Endometrial microvascular endothelial cells (primary cell): Measurements from ENCODE around the gene USP38. TPM values are rescaled to one million over a fixed set of nuclear protein-coding genes. Genes with fewer than 3 reads are reported as not detected.
"Not testable (repeated sequence)": the region's sequence is repeated elsewhere in the genome, so short reads cannot be mapped to it uniquely, and the experiment has no call there.

Experiments
- in situ Hi-C: cut with HindIII; loops from 2 replicates; pipeline ENCODE4 v1.10.0; 2017; ENCODE audit warnings: low sequenced_read_pairs, low pct_unique_long_range_greater_than_20kb; ENCODE audit errors: inconsistent ontology term
- total RNA-seq: library from RNA; depleted of rRNA; stranded (reverse); fragments of >200 nt; gene quantifications from one replicate; pipeline ENCODE4 v1.2.3, GENCODE V29; 2015; ENCODE audit errors: inconsistent ontology term

USP38 gene, protein sequence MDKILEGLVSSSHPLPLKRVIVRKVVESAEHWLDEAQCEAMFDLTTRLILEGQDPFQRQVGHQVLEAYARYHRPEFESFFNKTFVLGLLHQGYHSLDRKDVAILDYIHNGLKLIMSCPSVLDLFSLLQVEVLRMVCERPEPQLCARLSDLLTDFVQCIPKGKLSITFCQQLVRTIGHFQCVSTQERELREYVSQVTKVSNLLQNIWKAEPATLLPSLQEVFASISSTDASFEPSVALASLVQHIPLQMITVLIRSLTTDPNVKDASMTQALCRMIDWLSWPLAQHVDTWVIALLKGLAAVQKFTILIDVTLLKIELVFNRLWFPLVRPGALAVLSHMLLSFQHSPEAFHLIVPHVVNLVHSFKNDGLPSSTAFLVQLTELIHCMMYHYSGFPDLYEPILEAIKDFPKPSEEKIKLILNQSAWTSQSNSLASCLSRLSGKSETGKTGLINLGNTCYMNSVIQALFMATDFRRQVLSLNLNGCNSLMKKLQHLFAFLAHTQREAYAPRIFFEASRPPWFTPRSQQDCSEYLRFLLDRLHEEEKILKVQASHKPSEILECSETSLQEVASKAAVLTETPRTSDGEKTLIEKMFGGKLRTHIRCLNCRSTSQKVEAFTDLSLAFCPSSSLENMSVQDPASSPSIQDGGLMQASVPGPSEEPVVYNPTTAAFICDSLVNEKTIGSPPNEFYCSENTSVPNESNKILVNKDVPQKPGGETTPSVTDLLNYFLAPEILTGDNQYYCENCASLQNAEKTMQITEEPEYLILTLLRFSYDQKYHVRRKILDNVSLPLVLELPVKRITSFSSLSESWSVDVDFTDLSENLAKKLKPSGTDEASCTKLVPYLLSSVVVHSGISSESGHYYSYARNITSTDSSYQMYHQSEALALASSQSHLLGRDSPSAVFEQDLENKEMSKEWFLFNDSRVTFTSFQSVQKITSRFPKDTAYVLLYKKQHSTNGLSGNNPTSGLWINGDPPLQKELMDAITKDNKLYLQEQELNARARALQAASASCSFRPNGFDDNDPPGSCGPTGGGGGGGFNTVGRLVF
- 25.9 TPM for total RNA-seq

DNA sequence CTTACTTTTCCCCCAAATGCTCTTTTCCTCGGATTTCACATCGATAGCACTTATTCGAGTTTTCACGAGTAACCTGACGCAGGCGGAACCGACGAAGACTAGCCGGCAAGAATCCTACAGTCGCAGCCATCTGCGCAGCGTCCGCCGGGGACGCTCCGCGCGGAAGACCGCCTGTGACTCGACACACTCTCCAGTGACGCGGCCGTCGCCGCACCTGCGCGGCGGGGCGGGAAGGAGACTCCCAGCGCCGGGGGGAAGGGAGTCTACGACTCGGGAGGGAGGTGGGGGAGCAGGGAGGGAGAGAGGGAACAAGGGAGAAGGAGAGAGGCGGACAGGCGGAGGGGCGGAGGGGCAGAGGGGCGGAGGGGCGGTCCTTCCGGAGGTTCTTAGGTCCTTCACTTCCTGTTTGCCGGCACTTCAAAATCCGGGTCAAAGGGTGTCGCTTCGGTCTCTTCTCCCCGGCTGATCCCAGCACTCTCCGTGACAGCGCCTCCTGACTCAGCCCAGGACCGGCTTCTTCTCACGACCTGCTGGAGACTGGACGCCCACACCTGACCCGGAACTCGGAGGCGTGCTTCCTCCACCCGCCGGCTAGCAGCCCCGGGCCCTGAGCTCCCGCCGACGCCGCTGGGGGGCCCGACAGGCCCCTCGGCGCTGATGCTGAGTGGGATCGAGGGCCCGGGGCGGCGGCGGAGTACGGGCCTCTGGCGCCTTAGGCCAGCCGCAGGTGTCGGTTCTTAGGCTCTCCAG is at the start of gene USP38:
USP38 (plus strand) TSS at position 415 of the 750 bp plus-strand sequence. CDS start 534 bp downstream, outside the sequence.
- in situ Hi-C loops, result no loop called here

DNA sequence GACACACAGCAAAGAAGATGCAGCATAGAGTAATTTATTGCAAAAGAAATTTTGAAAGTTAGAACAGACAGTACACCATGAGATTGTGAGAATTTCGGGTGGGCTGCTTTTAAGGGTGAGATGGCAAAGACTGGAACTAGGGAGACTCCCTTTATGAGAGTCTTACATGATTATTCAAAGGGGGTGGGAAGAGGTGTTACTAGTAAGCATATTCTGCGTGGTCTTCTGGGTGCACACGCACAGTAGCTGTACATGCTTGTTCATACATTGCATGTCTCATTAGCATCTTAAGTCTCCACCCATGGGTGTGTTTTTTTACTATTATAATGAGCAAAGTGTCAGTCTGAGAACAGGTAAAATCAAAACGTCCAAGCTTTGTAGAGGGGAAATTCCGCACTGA is 49.4 kb upstream of the USP38 start:
- in situ Hi-C loops, result no loop called here

DNA sequence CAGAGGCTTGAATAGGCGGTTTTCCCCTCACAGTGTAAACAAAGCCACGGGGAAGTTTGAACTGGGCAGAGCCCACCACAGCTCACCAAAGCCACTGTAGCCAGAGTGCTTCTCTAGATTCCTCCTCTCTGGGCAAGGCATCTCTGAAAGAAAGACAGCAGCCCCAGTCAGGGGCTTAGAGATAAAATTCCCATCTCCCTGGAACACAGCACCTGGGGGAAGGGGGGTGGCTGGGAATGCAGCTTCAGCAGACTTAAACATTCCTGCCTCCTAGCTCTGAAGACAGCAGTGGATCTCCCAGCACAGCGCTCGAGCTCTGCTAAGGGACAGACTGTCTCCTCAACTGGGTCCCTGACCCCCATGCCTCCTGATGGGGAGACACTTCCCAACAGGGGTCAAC is 44.0 kb upstream of the USP38 start:
- in situ Hi-C loops, result no loop called here

DNA sequence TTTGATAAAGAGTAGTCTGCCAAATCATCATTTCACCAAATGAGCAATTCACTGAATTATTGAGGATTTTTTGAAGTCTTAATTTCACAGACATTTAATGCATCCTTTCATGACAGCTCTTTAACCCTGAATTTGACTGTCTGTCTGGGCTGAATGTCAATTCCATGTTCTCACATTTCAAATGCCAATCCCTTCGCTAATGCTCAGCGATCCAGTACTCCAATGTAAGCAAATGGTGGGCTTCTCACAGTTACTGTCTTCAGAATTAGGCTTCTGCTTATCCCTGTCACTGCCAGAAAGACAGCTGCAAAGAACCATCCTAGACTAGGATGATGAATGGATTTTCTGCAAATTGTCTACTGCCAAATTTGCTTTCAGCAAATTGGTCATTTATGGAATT is 36.2 kb upstream of the USP38 start:
- in situ Hi-C loops, result no loop called here

DNA sequence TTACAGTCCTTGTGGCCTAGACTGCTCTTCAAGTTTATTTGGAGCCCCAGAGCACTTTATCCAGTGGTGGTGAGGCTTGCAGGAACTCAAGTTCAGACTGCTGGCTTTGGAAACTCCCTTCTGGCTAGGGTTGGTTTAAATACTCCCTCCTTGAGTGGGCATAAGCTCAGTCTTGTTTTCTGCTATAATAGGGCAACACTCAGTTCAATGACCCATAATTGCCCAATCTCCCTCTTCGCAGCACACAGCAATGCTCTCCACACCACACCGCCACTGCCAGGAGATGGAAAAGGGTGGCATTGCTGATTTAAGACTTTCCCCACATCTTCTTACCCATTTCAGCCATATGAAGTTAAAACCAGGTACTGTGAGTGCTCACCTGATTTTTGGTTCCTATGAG is 27.9 kb upstream of the USP38 start:
- in situ Hi-C loops, result no loop called here

DNA sequence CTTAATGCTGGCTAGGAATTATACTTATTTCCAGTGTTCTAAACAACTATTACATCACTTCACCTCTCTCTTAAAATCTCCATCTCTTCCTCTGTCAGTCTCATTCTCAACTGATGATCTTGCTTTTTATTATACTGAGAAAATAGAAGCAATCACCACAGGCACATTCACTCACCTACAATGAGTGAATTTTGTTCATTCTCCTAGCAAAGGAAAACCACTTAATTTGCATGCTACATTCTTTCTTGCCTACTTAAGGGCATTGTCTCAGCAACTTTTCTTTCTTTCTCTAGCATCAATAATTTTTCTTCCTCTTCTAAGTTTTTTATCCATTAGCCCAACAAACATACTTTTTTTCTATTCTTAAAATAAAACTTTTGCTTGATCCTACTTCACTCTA is 21.1 kb upstream of the USP38 start:
- in situ Hi-C loops, result no loop called here

DNA sequence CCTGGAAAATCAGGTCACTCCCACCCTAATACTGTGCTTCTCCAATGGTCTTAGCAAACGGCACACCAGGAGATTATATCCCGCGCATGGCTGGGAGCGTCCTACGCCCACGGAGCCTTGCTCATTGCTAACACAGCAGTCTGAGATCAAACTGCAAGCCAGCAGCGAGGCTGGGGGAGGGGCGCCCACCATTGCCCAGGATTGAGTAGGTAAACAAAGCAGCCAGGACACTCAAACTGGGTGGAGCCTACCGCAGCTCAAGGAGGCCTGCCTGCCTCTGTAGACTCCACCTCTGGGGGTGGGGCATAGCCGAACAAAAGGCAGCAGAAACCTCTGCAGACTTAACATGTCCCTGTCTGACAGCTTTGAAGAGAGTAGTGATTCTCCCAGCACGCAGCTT is 18.0 kb upstream of the USP38 start:
- in situ Hi-C loops, result not testable (repeated sequence)

DNA sequence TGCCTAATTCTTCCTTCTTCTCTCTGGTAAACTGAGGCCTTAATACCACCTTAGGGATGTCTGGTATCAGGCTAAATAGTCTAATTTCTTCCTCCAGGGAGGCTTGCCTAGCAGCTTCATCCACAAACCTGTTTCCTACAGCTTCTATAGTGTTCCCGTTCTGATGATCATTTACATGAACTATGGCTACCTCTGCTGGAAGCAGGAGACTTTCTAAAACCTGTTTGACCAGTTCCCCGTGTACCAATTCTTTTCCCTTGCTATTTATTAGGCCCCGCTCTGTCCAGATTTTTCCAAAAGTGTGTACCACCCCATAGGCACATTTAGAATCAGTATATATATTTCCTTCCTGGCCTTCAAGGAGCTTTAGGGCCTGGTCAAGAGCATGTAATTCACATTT is 5.8 kb upstream of the USP38 start:
- in situ Hi-C loops, result no loop called here

DNA sequence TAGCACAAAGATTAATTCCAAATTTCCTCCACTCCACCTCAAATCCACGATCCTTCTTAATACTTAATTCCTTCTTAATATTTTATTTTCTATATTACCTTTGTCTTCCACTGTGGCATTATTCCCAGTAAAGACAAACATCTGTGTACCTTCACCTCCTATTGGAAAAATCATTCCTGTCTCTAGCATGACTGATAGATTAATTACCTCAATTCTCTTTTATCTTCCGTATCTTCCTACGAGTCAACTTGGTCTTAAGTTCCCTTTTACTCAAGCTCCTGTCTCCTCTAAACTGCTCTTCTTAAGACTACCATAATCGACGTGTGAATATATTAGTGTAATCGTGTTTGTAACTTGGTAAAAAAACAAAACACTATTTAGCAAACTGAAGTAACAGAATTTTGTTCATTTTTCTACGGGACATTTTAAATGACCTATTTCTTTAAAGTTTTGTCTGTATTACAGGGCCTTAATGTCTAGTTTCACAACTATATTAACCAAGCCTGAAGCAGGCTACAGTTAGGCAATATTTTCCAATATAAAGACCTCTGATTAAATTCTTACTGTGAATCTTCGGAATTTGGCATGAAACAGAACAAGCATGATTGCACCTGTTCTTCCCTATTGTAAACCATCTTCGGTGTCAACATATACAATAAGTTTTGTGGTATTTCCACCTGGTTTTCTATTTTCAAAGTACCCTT is 1.1 kb upstream of the USP38 start:
- in situ Hi-C loops, result no loop called here

DNA sequence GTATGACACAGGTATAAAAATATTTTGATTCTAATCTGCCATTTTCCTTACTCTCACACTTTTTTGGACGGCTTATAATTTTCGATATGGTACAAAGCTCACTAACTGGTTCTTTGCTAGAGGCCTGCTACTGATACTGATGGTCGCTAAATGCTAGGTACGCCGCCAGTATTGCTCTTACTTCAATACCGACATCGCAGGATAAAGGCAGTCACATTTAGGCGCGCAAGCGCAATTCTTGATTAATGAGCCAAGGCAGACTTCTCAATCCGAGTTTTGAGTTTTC is 557 bp upstream of the USP38 start:
- in situ Hi-C loops, result no loop called here

DNA sequence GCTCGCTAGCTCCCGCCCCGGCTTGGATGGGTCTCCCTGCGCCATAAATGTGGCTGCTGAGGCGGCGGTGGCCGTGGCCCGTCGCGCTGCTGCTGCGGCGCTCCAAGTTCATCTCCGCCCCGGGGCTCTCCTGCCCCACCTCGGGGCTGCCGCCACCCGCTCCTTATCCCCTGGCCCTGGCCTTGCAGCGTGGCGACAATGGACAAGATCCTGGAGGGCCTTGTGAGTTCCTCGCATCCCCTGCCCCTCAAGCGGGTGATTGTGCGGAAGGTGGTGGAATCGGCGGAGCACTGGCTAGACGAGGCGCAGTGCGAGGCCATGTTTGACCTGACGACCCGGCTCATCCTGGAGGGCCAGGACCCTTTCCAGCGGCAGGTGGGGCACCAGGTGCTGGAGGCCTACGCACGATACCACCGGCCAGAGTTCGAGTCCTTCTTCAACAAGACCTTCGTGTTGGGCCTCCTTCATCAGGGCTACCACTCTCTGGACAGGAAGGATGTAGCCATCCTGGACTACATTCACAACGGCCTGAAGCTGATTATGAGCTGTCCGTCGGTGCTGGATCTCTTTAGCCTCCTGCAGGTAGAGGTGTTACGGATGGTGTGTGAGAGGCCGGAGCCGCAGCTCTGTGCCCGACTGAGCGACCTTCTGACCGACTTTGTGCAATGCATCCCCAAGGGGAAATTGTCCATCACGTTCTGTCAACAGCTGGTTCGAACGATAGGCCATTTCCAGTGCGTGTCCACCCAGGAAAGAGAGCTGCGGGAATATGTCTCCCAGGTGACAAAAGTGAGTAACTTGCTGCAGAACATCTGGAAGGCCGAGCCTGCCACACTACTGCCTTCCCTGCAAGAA is 763 bp downstream of the USP38 start:
- in situ Hi-C loops, result no loop called here

DNA sequence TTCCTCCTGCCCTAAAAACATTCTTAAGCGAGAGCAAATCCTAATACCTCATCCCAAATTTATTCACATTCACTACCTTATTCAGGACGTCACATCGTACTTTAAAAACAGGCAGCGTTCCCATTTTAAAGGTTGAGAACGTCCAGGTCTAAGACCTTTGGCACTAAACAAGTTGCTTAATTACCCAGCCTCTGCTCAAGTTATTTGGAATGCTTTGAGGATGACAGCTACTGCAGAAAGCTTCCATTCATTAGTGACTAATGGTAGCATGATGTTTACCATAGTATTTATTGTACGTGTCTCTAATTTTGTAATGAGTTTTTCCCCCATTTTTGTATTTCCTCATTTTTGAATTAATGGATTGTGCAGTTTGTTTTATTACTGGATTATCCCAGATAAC is 1.5 kb downstream of the USP38 start:
- in situ Hi-C loops, result no loop called here

DNA sequence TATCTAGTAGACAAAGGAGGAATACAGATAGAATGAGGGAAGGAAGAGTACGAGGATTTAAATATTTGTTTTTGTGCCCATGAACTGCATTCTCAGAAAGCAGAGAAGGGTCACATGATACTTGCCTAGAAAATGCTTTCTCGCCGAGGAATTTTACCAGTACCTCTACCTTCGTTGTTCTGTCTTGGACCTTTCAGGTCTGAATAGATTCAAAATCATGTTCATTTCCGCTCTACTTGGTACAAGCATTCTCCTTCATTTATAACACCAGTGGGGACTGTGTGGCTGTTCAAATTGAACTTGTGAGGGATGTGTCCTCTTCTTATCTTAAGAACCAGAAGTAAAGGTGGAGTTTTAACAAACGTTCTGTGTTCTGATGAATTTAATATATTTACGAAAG is 1.9 kb downstream of the USP38 start:
- in situ Hi-C loops, result no loop called here

DNA sequence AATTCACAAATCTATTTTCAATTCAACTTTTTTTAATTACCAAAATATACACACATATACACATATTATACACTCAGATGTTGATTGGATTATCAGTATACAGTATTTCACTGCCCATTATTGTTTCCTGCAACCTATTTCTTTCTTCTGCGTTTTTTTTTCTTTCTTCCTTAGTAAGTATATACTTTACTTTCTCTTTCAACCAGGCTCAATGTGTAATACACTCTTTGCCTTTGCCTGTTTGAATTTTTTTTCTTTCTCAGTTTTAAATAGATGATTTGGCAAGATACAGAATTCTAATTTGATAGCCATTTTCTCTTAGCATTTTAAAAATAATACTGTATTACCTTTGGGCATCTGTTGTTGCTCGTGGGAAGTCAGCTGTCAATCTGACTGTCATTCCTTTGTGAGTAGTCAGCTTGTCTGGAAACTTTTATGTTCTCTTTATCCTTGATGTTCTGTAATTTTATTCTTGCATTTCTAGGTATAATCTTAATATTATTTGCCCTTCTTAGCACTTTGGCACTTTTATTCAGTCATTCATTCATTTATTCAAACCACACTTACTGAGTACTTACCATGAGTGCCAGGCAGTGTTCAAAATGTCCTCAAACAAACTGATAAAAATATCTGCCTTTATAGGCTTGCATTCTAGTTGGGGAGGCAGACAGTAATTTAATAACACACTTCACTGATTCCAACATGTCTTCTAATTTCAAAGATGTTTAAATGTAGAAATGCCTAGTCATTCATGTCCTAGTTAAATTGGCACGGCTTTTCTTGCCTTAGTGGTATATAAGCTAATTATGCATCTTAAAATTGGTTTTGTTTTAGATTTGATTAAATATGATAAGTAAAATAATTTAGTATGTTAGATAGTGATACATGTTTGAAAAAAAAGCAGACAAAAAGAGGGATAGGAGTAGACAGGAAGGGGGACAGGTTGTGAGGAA is 3.7 kb downstream of the USP38 start:
- in situ Hi-C loops, result no loop called here

DNA sequence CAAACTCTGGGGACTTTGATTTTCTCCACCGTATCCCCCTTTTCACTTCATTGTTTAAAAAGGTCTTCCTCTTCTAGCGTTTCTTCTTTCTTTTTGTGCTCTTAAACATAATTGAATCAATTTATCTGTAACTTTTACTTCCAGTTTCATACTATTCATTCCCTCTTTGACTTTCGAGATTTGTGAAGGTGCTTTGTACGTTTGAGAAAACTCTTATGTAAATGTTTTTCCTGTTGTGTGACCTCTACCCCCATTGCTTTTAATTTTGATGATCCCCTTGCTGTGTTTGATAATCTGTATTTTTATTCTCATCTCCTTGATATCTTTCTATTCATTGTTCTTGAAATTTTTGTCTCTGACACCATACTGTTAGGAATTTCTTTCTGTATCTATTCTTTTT is 4.8 kb downstream of the USP38 start:
- in situ Hi-C loops, result no loop called here

DNA sequence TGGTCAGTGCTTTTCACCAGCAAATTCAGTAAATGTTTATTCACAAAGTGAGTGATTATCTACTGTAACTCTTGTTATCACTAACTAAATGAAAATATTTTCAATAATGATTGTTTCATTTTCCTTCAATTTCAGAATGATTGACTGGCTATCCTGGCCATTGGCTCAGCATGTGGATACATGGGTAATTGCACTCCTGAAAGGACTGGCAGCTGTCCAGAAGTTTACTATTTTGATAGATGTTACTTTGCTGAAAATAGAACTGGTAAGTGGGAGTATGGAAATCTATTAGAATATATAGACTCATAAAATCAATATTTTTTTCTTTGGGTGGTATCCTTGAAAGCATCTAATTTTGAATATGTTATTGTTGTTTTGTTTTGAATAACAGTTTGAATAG is 10.9 kb downstream of the USP38 start:
- in situ Hi-C loops, result no loop called here

DNA sequence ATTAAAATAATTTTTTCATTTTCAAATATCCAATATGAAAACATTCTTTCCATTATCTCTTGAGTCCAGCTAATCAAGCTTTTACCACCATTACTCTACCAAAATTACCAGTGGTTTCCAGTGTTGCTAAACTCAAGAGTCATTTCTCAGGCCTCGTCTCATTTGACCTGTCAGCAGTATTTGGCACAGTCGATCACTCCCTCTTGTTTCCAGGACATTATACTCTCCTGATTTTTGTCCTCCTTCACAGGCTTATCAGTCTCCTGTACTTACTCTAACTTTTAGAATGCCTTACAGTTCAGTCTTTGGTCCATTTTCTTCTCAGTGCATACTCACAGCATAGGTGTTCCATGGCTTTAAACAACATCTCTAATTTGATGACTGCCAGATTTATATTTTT is 11.6 kb downstream of the USP38 start:
- in situ Hi-C loops, result no loop called here
